OCI-LY1 (cell line): Measurements from ENCODE around the gene MYOZ1.

Source experiments
- H2AFZ ChIP-seq: fragments of 200-600 bp; sonication (generic), shearing (Covaris generic); 2 replicates; pipeline ENCODE4 v1.6.0; 2014; ENCODE audit warnings: antibody characterized with exemption, mild to moderate bottlenecking, low read length
- H3F3A ChIP-seq: fragments of 200-600 bp; sonication (generic), shearing (Covaris generic); 2 replicates; pipeline ENCODE4 v1.6.0; 2014; ENCODE audit warnings: mild to moderate bottlenecking, antibody characterized with exemption, low read length, moderate library complexity; ENCODE audit not compliant: insufficient read depth
- H3K27ac ChIP-seq: fragments of 200-600 bp; sonication (generic); 2 replicates; pipeline ENCODE4 v1.5.1; 2014; ENCODE audit warnings: low read length, mixed run types, mild to moderate bottlenecking, low read depth; ENCODE audit not compliant: poor library complexity, severe bottlenecking
- H3K27me3 ChIP-seq: fragments of 200-600 bp; sonication (generic); 2 replicates; pipeline ENCODE4 v1.6.0; 2014; ENCODE audit warnings: antibody characterized with exemption, mild to moderate bottlenecking, low read length, moderate library complexity; ENCODE audit not compliant: insufficient read depth
- H3K36me3 ChIP-seq: fragments of 200-600 bp; sonication (generic); 2 replicates; pipeline ENCODE4 v1.6.1; 2014; ENCODE audit warnings: mild to moderate bottlenecking, antibody characterized with exemption, low read length, moderate library complexity, mixed read lengths; ENCODE audit not compliant: insufficient read depth
- H3K4me1 ChIP-seq: fragments of 200-600 bp; sonication (generic); 2 replicates; pipeline ENCODE4 v1.5.1; 2014; ENCODE audit warnings: mild to moderate bottlenecking, low read length, moderate library complexity; ENCODE audit not compliant: insufficient read depth, severe bottlenecking
- H3K4me2 ChIP-seq: fragments of 200-600 bp; sonication (generic), shearing (Covaris generic); 2 replicates; pipeline ENCODE4 v1.6.1; 2014; ENCODE audit warnings: low read length
- H3K4me3 ChIP-seq: fragments of 200-600 bp; sonication (generic); 2 replicates; pipeline ENCODE4 v1.5.1; 2014; ENCODE audit warnings: low read length, low read depth, mild to moderate bottlenecking, mixed read lengths; ENCODE audit not compliant: poor library complexity, severe bottlenecking
- H3K79me2 ChIP-seq: fragments of 200-600 bp; shearing (Covaris generic); 2 replicates; pipeline ENCODE4 v1.6.1; 2016; ENCODE audit warnings: mixed run types, low read length, mixed read lengths; ENCODE audit not compliant: insufficient read depth
- H3K9ac ChIP-seq: fragments of 200-600 bp; sonication (generic), shearing (Covaris generic); 2 replicates; pipeline ENCODE4 v1.6.1; 2014; ENCODE audit warnings: mild to moderate bottlenecking, low read length, mixed read lengths
- H3K9me2 ChIP-seq: fragments of 200-600 bp; sonication (generic), shearing (Covaris generic); 2 replicates; pipeline ENCODE4 v1.6.1; 2014; ENCODE audit warnings: low read depth, mild to moderate bottlenecking, low read length, mixed read lengths
- H3K9me3 ChIP-seq: fragments of 200-600 bp; shearing (Covaris generic); 2 replicates; pipeline ENCODE4 v1.6.1; 2014; ENCODE audit warnings: low read length, mixed read lengths
- H4K20me1 ChIP-seq: fragments of 200-600 bp; sonication (generic), shearing (Covaris generic); 2 replicates; pipeline ENCODE4 v1.6.0; 2016; ENCODE audit warnings: mild to moderate bottlenecking, low read length; ENCODE audit not compliant: insufficient read depth
- EZH2 ChIP-seq: fragments of 200-600 bp; sonication (generic), shearing (Covaris generic); IDR thresholded peaks from 2 replicates; pipeline ENCODE4 v1.8.0; 2017; ENCODE audit warnings: borderline replicate concordance, mixed run types, mild to moderate bottlenecking, antibody characterized with exemption, low read length, moderate library complexity, mixed read lengths
- TF ChIP-seq, protein P1 (sequence below): fragments of 200-600 bp; sonication (generic), shearing (Covaris generic); IDR thresholded peaks from 2 replicates; pipeline ENCODE4 v1.5.1; 2017; ENCODE audit warnings: mild to moderate bottlenecking, antibody characterized with exemption, low read length, moderate library complexity, mixed read lengths

MYOZ1 gene

DNA sequence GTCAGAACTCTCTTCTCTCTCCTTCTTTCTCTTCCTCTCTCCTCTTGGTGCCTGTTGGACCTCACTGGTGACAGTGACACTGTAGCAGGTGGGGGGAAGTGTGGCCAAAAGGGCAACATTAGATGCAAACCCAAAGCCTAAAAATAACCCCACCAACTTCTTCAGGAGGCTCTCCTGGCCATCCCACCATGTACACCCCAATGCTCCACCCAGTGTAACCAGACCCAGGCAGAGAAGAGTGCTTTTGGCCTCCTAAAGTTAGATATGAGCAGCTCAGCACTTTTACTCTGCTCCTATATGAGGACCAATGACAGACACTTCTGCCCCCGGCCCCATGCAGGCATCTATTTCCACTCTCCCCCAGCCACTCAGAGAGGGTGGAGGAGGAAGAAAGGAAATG lies 5.5 kb downstream of the MYOZ1 start:
- Histone ChIP-seq H3K36me3 (no peaks in the 10 kb centered on the region), H4K20me1 (no peaks in the 10 kb centered on the region), H3K4me2 (no peak overlapping the region), H2AFZ (no peak overlapping the region), H3K9me2 (no peaks in the 10 kb centered on the region), H3K27ac (no peak overlapping the region), H3K79me2 (no peaks in the 10 kb centered on the region), H3K4me1 (no peaks in the 10 kb centered on the region), H3F3A (no peaks in the 10 kb centered on the region), H3K27me3 (no peaks in the 10 kb centered on the region), H3K9ac (no peak overlapping the region), H3K9me3 (no peaks in the 10 kb centered on the region), H3K4me3 (no peak overlapping the region)
- TF ChIP-seq EZH2, result no peak
- TF ChIP-seq, protein P1, sequence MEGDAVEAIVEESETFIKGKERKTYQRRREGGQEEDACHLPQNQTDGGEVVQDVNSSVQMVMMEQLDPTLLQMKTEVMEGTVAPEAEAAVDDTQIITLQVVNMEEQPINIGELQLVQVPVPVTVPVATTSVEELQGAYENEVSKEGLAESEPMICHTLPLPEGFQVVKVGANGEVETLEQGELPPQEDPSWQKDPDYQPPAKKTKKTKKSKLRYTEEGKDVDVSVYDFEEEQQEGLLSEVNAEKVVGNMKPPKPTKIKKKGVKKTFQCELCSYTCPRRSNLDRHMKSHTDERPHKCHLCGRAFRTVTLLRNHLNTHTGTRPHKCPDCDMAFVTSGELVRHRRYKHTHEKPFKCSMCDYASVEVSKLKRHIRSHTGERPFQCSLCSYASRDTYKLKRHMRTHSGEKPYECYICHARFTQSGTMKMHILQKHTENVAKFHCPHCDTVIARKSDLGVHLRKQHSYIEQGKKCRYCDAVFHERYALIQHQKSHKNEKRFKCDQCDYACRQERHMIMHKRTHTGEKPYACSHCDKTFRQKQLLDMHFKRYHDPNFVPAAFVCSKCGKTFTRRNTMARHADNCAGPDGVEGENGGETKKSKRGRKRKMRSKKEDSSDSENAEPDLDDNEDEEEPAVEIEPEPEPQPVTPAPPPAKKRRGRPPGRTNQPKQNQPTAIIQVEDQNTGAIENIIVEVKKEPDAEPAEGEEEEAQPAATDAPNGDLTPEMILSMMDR, result no peak

DNA sequence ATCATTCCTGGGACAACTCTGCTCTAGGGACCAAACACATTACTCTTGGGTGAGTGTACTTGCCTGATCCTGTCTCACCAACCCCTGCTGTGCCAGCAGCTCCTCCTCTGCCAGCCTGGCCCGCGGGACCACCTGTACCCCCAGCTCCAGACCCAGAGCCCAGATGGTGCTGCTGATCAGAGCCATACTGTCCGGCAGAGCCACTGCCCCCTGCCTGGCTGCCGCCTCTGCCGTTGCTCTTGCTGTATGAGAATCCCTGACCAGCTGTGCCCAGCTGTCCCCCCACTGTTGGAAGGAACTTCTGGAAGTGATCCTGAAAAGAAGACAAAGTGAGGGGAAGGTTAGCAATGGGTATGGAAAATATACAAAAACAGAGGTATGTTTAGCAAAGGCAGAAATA lies 6.9 kb downstream of the MYOZ1 start:
- Histone ChIP-seq H3K79me2 (no peaks in the 10 kb centered on the region), H3K4me1 (no peaks in the 10 kb centered on the region), H3F3A (no peaks in the 10 kb centered on the region), H2AFZ (no peak overlapping the region), H3K9me3 (no peaks in the 10 kb centered on the region), H3K27me3 (no peaks in the 10 kb centered on the region), H3K36me3 (no peaks in the 10 kb centered on the region), H3K27ac (no peak overlapping the region), H3K4me3 (no peak overlapping the region), H3K4me2 (no peak overlapping the region), H3K9ac (no peak overlapping the region), H3K9me2 (no peaks in the 10 kb centered on the region), H4K20me1 (no peaks in the 10 kb centered on the region)
- TF ChIP-seq, protein P1, result no peak
- no peak for TF ChIP-seq EZH2

DNA sequence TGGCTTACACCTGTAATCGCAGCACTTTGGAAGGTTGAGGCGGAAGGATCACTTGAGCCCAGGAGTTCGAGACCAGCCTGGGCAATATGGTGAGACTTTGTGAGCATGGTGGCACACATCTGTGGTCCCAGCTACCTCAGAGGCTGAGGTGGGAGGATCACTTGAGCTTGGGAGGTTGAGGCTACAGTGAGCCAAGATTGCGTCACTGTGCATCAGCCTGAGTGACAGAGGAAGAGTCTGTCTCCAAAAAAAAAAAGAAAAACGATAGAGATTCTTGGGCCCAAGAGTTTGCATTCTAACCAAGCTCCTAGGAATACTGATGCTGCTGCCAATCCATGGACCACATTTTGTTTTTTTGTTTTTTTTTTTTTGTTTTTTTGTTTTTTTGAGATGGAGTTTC lies 12.1 kb downstream of the MYOZ1 start:
- Histone ChIP-seq H4K20me1 (no peaks in the 10 kb centered on the region), H3K79me2 (no peaks in the 10 kb centered on the region), H3K9me2 (no peaks in the 10 kb centered on the region), H3K4me3 (no peak overlapping the region), H3K9ac (no peak overlapping the region), H3F3A (no peaks in the 10 kb centered on the region), H2AFZ (no peak overlapping the region), H3K4me1 (peaks cover 25% of the 10 kb centered on the region), H3K27ac (no peak overlapping the region), H3K36me3 (no peaks in the 10 kb centered on the region), H3K9me3 (no peaks in the 10 kb centered on the region), H3K27me3 (no peaks in the 10 kb centered on the region), H3K4me2 (no peak overlapping the region)
- no peak for TF ChIP-seq EZH2
- TF ChIP-seq, protein P1, result no peak
